SU-DHL-6 (cell line): Measurements from ENCODE around the gene CRYBB1.

Experiments used
- H2AFZ ChIP-seq: fragments of 200-600 bp; sonication (generic); 2 replicates; pipeline ENCODE4 v1.6.1; 2014; ENCODE audit warnings: low read depth, mild to moderate bottlenecking, moderate library complexity, mixed read lengths, antibody characterized with exemption, low read length; ENCODE audit not compliant: severe bottlenecking
- H3F3A ChIP-seq: fragments of 200-600 bp; shearing (Covaris generic); 2 replicates; pipeline ENCODE4 v1.6.0; 2016; ENCODE audit warnings: antibody characterized with exemption, mild to moderate bottlenecking; ENCODE audit not compliant: insufficient read depth
- H3K27ac ChIP-seq: fragments of 200-600 bp; sonication (generic); 2 replicates; pipeline ENCODE4 v1.5.1; 2016; ENCODE audit warnings: low read depth, mild to moderate bottlenecking, low read length, moderate library complexity, mixed read lengths
- H3K27me3 ChIP-seq: fragments of 200-600 bp; sonication (generic), shearing (Covaris generic); 2 replicates; pipeline ENCODE4 v1.6.0; 2014; ENCODE audit warnings: mild to moderate bottlenecking, low read length
- H3K36me3 ChIP-seq: fragments of 200-600 bp; sonication (generic); 2 replicates; pipeline ENCODE4 v1.6.1; 2014; ENCODE audit warnings: mild to moderate bottlenecking, low read length, mixed read lengths
- H3K4me2 ChIP-seq: fragments of 300-600, 200-600 bp; shearing (Covaris generic), sonication (generic); 2 replicates; pipeline ENCODE4 v1.6.0; 2014; ENCODE audit warnings: low read length, low read depth, mild to moderate bottlenecking; ENCODE audit not compliant: poor library complexity, severe bottlenecking
- H3K4me3 ChIP-seq: fragments of 200-600 bp; sonication (generic); 2 replicates; pipeline ENCODE4 v1.5.1; 2014; ENCODE audit warnings: antibody characterized with exemption, low read length, mild to moderate bottlenecking, mixed read lengths; ENCODE audit not compliant: insufficient read depth, poor library complexity, severe bottlenecking
- H3K79me2 ChIP-seq: fragments of 200-600 bp; sonication (generic); 2 replicates; pipeline ENCODE4 v1.6.1; 2014; ENCODE audit warnings: mild to moderate bottlenecking, low read length, moderate library complexity; ENCODE audit not compliant: insufficient read depth
- H3K9ac ChIP-seq: fragments of 200-600 bp; sonication (generic); 2 replicates; pipeline ENCODE4 v1.7.0; 2014; ENCODE audit warnings: mild to moderate bottlenecking, low read length
- H3K9me2 ChIP-seq: fragments of 200-600 bp; sonication (generic); replicated peaks from 2 replicates; pipeline ENCODE4 v1.6.1; 2014; ENCODE audit warnings: low read length; ENCODE audit not compliant: insufficient read depth
- H3K9me3 ChIP-seq: fragments of 200-600 bp; sonication (generic); 2 replicates; pipeline ENCODE4 v1.6.1; 2014; ENCODE audit warnings: low read length, mixed read lengths; ENCODE audit not compliant: insufficient read depth
- H4K20me1 ChIP-seq: fragments of 200-600 bp; sonication (generic); 2 replicates; pipeline ENCODE4 v1.6.1; 2014; ENCODE audit warnings: low read depth, mild to moderate bottlenecking, antibody characterized with exemption, low read length, moderate library complexity, mixed read lengths
- EZH2phosphoT487 ChIP-seq: fragments of 200-600 bp; sonication (generic), shearing (Covaris generic); conservative IDR thresholded peaks from 2 replicates; pipeline ENCODE4 v1.6.1; 2018; ENCODE audit warnings: mild to moderate bottlenecking, antibody characterized with exemption, low read length, moderate library complexity, mixed read lengths
- TF ChIP-seq, protein P1 (sequence below): fragments of 200-600 bp; sonication (generic); IDR thresholded peaks from one replicate; pipeline ENCODE4 v1.5.1; 2017; ENCODE audit warnings: antibody characterized with exemption, mild to moderate bottlenecking, low read length, moderate library complexity; ENCODE audit not compliant: insufficient read depth, poor library complexity, severe bottlenecking

The CRYBB1 gene

DNA sequence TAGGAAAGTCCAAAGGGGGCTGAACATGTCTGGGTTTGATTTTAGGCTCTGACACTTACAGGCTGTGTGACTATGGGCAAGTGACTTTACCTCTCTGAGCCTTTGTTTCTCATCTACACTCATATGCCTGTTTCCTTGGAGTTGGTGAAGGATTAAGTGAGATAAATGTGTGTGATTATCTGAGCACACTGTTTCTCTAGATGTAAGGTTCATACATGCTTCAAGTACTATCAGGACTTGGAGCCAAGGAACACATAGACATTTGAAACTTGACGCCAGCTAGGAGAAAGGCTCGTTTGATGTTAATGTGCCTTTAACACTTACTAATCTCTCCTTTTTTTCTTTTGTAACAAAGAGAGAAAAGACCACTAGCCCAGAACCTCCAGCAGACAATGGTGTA lies 9.7 kb downstream of the CRYBB1 start:
- Histone ChIP-seq H3K4me3 (no peak overlapping the region), H3K79me2 (no peaks in the 10 kb centered on the region), H3K4me2 (no peak overlapping the region), H4K20me1 (no peaks in the 10 kb centered on the region), H3K27me3 (no peaks in the 10 kb centered on the region), H2AFZ (no peak overlapping the region), H3K27ac (no peak overlapping the region), H3F3A (no peaks in the 10 kb centered on the region), H3K36me3 (no peaks in the 10 kb centered on the region), H3K9me3 (no peaks in the 10 kb centered on the region), H3K9ac (no peak overlapping the region), H3K9me2 (no peaks in the 10 kb centered on the region)
- TF ChIP-seq, protein P1, sequence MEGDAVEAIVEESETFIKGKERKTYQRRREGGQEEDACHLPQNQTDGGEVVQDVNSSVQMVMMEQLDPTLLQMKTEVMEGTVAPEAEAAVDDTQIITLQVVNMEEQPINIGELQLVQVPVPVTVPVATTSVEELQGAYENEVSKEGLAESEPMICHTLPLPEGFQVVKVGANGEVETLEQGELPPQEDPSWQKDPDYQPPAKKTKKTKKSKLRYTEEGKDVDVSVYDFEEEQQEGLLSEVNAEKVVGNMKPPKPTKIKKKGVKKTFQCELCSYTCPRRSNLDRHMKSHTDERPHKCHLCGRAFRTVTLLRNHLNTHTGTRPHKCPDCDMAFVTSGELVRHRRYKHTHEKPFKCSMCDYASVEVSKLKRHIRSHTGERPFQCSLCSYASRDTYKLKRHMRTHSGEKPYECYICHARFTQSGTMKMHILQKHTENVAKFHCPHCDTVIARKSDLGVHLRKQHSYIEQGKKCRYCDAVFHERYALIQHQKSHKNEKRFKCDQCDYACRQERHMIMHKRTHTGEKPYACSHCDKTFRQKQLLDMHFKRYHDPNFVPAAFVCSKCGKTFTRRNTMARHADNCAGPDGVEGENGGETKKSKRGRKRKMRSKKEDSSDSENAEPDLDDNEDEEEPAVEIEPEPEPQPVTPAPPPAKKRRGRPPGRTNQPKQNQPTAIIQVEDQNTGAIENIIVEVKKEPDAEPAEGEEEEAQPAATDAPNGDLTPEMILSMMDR: no peak
- TF ChIP-seq EZH2phosphoT487: no peak

DNA sequence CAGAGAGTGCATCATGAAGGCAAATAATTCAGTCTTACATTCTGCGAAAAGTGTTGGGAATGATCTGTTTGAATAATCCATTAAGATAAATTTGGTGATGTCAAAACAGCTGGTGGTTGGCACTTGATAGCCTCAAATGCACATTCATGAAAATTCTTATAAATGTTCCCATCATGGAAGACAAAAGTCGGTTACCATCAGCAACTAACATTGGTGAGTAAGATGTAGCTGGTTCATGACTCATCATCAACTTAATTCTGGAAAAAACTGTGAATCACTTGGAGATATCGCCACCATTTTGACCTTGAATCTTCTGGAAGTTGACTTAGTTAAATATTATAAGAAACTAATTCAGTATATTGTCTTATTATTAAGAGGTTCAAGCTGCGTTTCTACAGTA lies 11.2 kb downstream of the CRYBB1 start:
- Histone ChIP-seq H3F3A (no peaks in the 10 kb centered on the region), H3K27me3 (no peaks in the 10 kb centered on the region), H3K9me2 (no peaks in the 10 kb centered on the region), H2AFZ (no peak overlapping the region), H3K36me3 (no peaks in the 10 kb centered on the region), H3K9ac (no peak overlapping the region), H4K20me1 (no peaks in the 10 kb centered on the region), H3K79me2 (no peaks in the 10 kb centered on the region), H3K4me3 (no peak overlapping the region), H3K4me2 (no peak overlapping the region), H3K27ac (no peak overlapping the region), H3K9me3 (no peaks in the 10 kb centered on the region)
- TF ChIP-seq EZH2phosphoT487: no peak
- TF ChIP-seq, protein P1: no peak

DNA sequence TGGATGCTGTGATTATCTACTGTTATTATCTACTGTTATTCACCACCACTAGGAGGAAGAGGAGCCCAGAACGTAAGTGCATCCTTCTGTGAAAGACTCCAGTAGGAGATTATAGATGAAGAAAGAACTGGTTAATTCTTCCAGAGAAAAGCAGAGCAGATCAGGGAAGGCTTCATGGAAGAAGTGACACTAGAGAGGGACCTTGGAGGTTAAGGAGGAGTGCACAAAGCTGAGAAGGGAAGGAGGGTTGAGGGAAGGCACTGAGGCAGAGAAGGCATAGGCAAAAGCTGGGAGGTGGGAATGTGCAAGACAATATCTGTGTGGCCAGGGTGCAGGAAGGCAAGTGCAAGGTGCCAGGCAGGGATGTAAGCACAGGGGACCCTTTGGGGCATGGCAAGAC lies 13.5 kb downstream of the CRYBB1 start:
- no peak overlapping the region for H2AFZ ChIP-seq
- H3F3A ChIP-seq: no peaks in the 10 kb centered on the region
- no peak for TF ChIP-seq EZH2phosphoT487
- TF ChIP-seq, protein P1: no peak
- no peak overlapping the region for H3K4me3 ChIP-seq
- no peaks in the 10 kb centered on the region for H3K9me3 ChIP-seq
- H3K27me3 ChIP-seq: no peaks in the 10 kb centered on the region
- H4K20me1 ChIP-seq: no peaks in the 10 kb centered on the region
- H3K9ac ChIP-seq: no peak overlapping the region
- H3K27ac ChIP-seq: no peak overlapping the region
- H3K4me2 ChIP-seq: no peak overlapping the region
- H3K9me2 ChIP-seq: no peaks in the 10 kb centered on the region
- H3K79me2 ChIP-seq: no peaks in the 10 kb centered on the region
- no peaks in the 10 kb centered on the region for H3K36me3 ChIP-seq
